Articular chondrocyte of knee joint (primary cell): ENCODE results near the gene RACGAP1. TPM values are rescaled to one million over a fixed set of nuclear protein-coding genes. Genes with fewer than 3 reads are reported as not detected.

Experiments used
- total RNA-seq: library from RNA; depleted of rRNA; stranded (reverse); fragments of >200 nt; gene quantifications from 2 replicates; pipeline ENCODE4 v1.2.3, GENCODE V29; 2012

RACGAP1 gene
- 55.5 and 71.2 TPM in 2 replicates for total RNA-seq

DNA sequence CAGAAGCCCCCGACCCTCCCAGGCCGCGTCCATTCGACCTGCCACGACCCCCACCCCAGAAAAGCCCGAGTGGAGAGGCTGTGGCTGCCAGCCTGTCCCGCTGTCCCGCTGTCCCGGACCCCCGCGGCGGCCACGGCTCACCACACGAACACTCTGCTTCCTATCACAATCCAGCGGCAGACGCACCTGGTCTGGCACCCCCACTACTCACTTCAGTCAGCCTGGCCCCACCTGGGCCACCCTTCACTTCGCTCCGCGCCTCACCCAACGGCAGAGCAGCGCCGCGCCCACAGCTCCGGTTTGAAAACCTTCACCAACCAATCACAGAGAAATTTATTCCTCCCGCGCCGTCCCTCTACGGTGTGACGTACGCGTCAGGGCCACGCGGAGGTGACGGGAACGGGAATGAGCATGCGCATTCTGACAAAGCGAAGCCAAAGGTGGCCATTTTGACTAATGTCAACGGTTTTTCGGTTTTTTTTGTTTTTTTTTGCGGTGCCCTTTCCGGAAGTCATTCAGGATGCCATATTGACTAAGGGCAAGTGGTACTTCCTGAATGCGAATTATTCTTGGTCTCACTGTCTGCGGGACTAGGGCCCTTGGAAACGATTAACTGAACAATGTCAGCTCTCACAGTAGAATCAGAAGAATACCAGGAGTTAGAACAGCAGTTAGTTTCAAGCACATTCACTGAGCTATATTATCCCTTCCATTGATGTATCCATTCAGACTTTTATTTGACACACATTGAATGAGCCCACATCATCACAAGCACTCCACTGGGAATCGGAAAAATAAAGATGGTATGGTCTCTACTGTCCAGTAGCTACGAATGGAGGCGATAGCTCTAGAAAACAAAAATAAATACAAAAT, at the start of gene RACGAP1:
Gene RACGAP1 (minus strand): TSS at position 308 of the 873 bp plus-strand sequence. CDS start 8,779 bp downstream, outside the sequence.

DNA sequence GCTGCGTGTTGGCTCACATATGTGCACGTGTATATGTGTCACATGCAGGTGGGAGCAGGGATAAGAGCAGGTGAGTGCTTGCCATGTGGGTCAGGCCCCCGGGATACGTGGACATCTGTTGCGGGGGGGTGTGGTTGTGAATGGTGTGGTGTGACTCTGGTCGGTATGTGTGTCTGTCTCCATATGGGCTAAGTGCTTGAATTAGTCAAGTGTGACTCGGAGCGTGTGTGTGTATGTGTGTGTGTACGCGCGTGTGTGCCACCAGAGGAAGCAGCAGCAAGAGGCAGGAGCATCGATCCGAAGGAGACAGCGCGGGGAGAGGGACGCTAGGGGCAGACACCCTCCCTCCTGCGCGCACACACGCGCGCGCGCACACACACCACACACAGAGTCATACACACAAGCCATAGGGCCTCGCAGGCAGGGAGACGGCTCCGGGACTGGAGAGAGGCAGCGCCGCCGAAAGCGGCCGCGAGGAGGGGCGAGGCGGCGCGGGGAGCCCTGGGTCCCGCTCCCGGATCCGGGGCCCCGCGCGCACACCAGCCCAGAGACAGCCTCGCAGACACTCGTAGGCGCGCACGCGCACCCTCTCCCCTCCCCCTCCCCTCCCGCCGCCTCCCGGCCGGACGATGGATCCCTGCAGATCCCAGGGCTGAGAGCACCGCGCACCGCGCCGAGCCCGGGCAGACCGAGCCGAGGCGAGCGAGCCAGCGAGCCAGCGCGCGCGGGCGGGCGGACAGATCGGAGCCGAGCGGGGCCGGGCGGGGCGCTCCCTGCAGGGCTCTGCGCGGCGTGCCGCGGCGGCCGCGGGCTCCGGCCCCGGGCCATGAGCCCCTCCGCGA, 31.9 kb upstream of the RACGAP1 start, which contains the start of gene ASIC1:
Gene ASIC1 (plus strand): TSS at position 597 of the 842 bp plus-strand sequence. CDS start 1,171 bp downstream, outside the sequence.

GRCh38 chr12:49972641-49973360, 52.5 kb downstream of the RACGAP1 start, which contains the start of gene AQP6:
Gene AQP6, plus strand, starts transcription at chr12:49972947. Its CDS starts 227 bp downstream, at chr12:49973174.

DNA sequence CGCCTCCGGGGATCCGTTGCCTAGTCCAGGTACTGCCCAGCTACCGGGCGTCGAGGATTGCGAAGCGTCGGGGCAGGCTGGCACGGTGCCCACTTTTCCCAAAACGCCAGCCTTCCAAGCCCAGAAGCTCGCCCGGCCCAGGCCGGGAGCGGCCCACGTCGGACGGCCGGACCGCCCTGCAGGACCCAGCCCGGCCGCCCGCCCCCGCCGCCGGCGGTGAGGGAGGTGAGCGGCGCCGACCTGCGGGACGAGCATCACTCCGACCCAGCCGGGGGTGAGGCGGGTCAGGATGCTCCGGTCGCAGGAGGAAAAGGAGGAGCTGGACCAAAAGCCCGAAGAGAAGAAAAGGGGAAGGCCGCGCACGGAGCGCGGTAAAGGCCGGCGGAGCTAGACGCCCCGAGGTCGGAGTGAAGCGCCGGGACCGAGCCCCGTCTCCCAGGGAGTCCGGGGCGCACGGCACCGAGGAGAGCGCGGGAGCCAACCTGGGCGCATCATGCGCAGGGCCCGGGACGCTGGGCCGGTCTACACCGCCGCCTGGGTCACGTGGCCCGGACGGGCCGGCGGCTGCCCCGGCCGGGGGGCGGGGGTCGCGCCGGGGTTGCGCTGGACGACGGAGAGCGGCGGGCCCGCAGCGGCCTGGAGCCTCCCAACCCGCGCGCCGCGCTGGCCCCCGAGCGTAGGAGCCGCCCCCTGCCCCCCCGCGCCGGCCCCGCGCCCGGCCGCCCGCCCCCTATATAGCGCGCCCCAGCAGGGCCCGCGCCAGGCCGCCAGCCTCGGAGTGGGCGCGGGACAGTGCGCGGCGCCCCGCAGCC, 64.0 kb downstream of the RACGAP1 start, which contains the start of gene AQP5:
Gene AQP5 (plus strand): TSS at position 762 of the 812 bp plus-strand sequence. CDS start 146 bp downstream, outside the sequence.

GRCh38 chr12:49950273-49951251, 74.7 kb downstream of the RACGAP1 start, which contains the start of gene AQP2:
Gene AQP2, plus strand, starts transcription at chr12:49950737. Its CDS starts 94 bp downstream, at chr12:49950831.

Other genes with a start within 250 kb of the RACGAP1 start
- 21.6 and 21.7 TPM in 2 replicates for gene NCKAP5L, start 197.1 kb downstream of the RACGAP1 start, total RNA-seq
- 5.0 and 5.1 TPM in 2 replicates for gene BCDIN3D, start 182.4 kb downstream of the RACGAP1 start, total RNA-seq
- 3.0 and 5.2 TPM in 2 replicates for gene FAIM2, start 121.6 kb downstream of the RACGAP1 start, total RNA-seq
- not detected in 2 replicates for gene AQP2, start 74.8 kb downstream of the RACGAP1 start, total RNA-seq
- gene AQP5, start 63.6 kb downstream of the RACGAP1 start, total RNA-seq, result 0.13 TPM in 1 of 2 replicates, not detected in the other
- gene AQP6, start 52.5 kb downstream of the RACGAP1 start, total RNA-seq, result not detected in 2 replicates
- gene ASIC1, start 32.1 kb upstream of the RACGAP1 start, total RNA-seq, result 3.6 and 3.7 TPM in 2 replicates
- gene SMARCD1, start 59.8 kb upstream of the RACGAP1 start, total RNA-seq, result 47.7 and 48.5 TPM in 2 replicates
- gene GPD1, start 78.5 kb upstream of the RACGAP1 start, total RNA-seq, result 0.11 and 0.13 TPM in 2 replicates
- gene COX14, start 86.7 kb upstream of the RACGAP1 start, total RNA-seq, result 28.9 and 37.8 TPM in 2 replicates
- 43.2 and 45.5 TPM in 2 replicates for gene CERS5, start 141.9 kb upstream of the RACGAP1 start, total RNA-seq